Kidney epithelial cell (primary cell): Measurements from ENCODE around the gene PSMB7. TPM values are rescaled to one million over a fixed set of nuclear protein-coding genes. Genes with fewer than 3 reads are reported as not detected.

Experiments used
- DNase-seq: peaks from one replicate; pipeline ENCODE4 v3.0.0-alpha.2; 2010; ENCODE audit warnings: low read depth
- H3K27me3 ChIP-seq: 2 replicates; pipeline ENCODE4 v1.6.0; 2011; ENCODE audit warnings: low read length; ENCODE audit not compliant: control insufficient read depth, insufficient read depth
- H3K36me3 ChIP-seq: 2 replicates; pipeline ENCODE4 v1.5.1; 2011; ENCODE audit warnings: low read length; ENCODE audit not compliant: control insufficient read depth, insufficient read depth
- H3K4me3 ChIP-seq: 2 replicates; pipeline ENCODE4 v1.5.1; 2011; ENCODE audit warnings: low read depth, mild to moderate bottlenecking, control low read depth, low read length
- CTCF ChIP-seq: IDR thresholded peaks from 2 replicates; pipeline ENCODE4 v1.5.1; 2011; ENCODE audit warnings: mild to moderate bottlenecking, moderate library complexity, low read length, control low read depth, inconsistent platforms; ENCODE audit not compliant: insufficient read depth, poor library complexity, severe bottlenecking
- total RNA-seq: library from RNA; depleted of rRNA; stranded (reverse); fragments of >200 nt; gene quantifications from 2 replicates; pipeline ENCODE4 v1.2.3, GENCODE V29; 2015

Gene PSMB7
- total RNA-seq, 1 donor from 2014 or later = 419 TPM

GRCh38 chr9:124330011-124330697 is 85.1 kb downstream of the PSMB7 start:
- peaks cover 3% of the 10 kb centered on the region for H3K36me3 ChIP-seq
- no peak for DNase-seq
- H3K4me3 ChIP-seq = no peak overlapping the region
- no peak for TF ChIP-seq CTCF
- H3K27me3 ChIP-seq = no peaks in the 10 kb centered on the region

GRCh38 chr9:124329206-124329792 is 85.9 kb downstream of the PSMB7 start:
- no peak for DNase-seq
- no peaks in the 10 kb centered on the region for H3K27me3 ChIP-seq
- H3K4me3 ChIP-seq = no peak overlapping the region
- peaks cover 3% of the 10 kb centered on the region for H3K36me3 ChIP-seq
- TF ChIP-seq CTCF = no peak

- Histone ChIP-seq H3K27me3 (no peaks in the 10 kb centered on the region), H3K4me3 (no peak overlapping the region), H3K36me3 (peaks cover 4% of the 10 kb centered on the region)
- DNase-seq = no peak
- no peak for TF ChIP-seq CTCF
Observed at GRCh38 chr9:124328285-124328684, 87.0 kb downstream of the PSMB7 start.

GRCh38 chr9:124327491-124327890 is 87.8 kb downstream of the PSMB7 start:
- Histone ChIP-seq H3K4me3 (no peak overlapping the region), H3K27me3 (no peaks in the 10 kb centered on the region), H3K36me3 (peaks cover 4% of the 10 kb centered on the region)
- no peak for DNase-seq
- no peak for TF ChIP-seq CTCF

- H3K27me3 ChIP-seq = no peaks in the 10 kb centered on the region
- no peak overlapping the region for H3K4me3 ChIP-seq
- DNase-seq = no peak
- peaks cover 7% of the 10 kb centered on the region for H3K36me3 ChIP-seq
- TF ChIP-seq CTCF = no peak
Observed at GRCh38 chr9:124326378-124326777, 88.9 kb downstream of the PSMB7 start.

GRCh38 chr9:124325816-124326215 is 89.4 kb downstream of the PSMB7 start:
- Histone ChIP-seq H3K36me3 (peaks cover 7% of the 10 kb centered on the region), H3K27me3 (no peaks in the 10 kb centered on the region), H3K4me3 (no peak overlapping the region)
- TF ChIP-seq CTCF = no peak
- no peak for DNase-seq
